Posterior vena cava (tissue), 2 donors: ENCODE data around the gene ZNF420. TPM values are rescaled to one million over a fixed set of nuclear protein-coding genes. Genes with fewer than 3 reads are reported as not detected.
A peak's percentile ranks its signal among the peaks of the same experiment; 100 is the strongest.
"Not testable (repeated sequence)": the region's sequence is repeated elsewhere in the genome, so short reads cannot be mapped to it uniquely, and the experiment has no call there.

Experiments used
- DNase-seq: peaks from one replicate; pipeline ENCODE4 v3.0.0-alpha.2; 2020; ENCODE audit warnings: low spot score
- intact Hi-C, 2 donors: fragments of 100-400 bp; cut with DNase I; formaldehyde crosslinking; loops; one replicate each; pipeline versions ENCODE4 v1.14.1 to v1.14.2; 2022 to 2023
- long read RNA-seq, 2 donors: library from polyadenylated mRNA; unstranded; transcript quantifications; one replicate each; pipeline ENCODE4 v2.0.0, GENCODE V29; 2020 to 2021
- total RNA-seq, 2 donors: library from RNA; stranded (reverse); fragmentation: NEBNext Ultra II Directional; extraction: Animal tissue kit (Norgen Biotek cat#: 25700); gene quantifications; one replicate each; pipeline ENCODE4 v1.2.1, GENCODE V29; 2021
- donor health status: DM: yes; HTN: yes; CAD: no.
- donor health status: DM: yes; HTN: yes; CAD: no.

Gene ZNF420
- total RNA-seq = 10 to 100 TPM in 1 of 2 donors, 1 to 10 TPM in 1; 7.9 to 12.4 TPM
- long read RNA-seq, donor 1, partial matches to known transcripts = 1 of 7 reads
- long read RNA-seq, donor 1, other reads (novel, unspliced or antisense) = 4 of 7 reads
- long read RNA-seq, donor 2, partial matches to known transcripts = 1 of 9 reads
- long read RNA-seq, donor 2, other reads (novel, unspliced or antisense) = 6 of 9 reads

DNA sequence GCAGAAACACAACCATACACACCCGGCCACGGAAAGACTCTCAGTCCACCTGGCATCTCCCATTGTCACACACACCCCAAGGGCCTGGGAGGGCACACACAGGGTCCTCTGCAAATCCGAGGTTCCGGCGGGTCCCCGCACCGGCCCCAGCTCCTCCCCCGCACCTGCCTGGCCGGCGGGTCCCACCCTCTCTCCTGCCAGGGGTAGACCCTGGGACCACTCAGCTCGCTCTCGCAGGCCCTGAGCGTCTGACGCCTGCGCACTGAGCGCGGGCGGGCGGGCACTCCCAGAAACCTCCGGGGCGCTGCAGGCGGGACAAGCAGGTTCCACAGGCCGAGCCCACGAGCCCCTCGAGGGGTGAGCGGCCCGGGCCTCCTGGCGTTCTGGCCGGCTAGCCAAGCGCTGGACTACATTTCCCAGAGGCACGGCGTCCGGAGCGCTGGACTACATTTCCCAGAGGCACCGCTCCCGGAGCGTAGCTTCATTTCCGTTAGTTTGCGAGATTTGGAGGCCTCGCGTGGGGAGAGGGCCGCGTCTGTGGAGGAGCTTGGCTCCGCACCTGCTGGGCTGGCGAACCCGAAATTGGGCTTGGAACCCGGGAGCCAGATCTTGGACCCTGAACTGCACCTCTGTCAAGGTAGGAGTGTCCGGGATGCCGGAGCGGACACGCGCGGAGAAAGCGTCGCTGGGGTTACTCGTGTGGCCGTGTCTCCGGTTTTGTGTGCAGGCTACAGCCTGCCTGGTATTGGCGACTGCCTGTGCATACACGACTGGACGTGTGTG, at the start of gene ZNF420:
TSS of gene ZNF420 (plus strand) at position 500 of the 783 bp plus-strand sequence. CDS start 10,686 bp downstream, outside the sequence.
- peak; percentile 98 for DNase-seq
- intact Hi-C loops = no loop called here

DNA sequence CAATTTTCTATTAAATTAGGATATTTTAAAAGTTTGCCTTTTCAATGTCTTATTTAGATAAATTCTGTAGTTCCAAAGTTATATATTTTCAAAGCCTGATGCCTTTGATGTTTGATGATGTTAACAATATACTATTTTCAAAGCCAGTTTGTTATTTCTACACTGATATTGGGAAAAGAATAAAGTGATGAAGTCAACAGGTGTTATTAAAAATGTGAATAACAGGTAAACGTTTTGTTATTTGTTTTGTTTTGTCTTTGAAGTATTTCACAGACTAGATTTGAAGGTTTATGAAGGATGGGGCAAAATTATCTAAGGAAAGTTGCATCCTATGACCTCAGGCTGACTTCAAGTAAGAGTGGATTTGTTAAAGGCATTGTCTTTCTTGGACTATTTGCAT, 33.1 kb upstream of the ZNF420 start:
- DNase-seq = no peak
- intact Hi-C loops = no loop called here

DNA sequence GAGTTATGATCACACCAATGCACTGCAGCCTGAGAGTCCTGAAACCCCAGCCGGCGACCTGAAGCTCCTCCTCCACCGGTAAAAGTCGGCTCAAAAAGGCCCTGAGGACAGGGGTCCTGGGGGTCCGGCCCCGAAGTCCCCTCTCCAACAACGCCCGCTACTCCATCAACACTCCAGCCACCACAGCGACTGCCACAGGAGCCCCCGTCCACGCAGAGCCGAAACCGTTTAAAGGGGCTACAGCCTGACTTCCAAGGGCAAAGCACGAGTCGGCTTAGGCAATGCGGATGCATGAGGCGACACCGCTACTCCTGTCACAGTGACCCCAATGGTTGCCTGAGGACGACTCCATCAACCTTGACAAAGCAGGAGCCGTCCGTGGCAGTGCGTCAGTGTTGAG, 22.9 kb upstream of the ZNF420 start:
- no peak for DNase-seq
- intact Hi-C loops = no loop called here

DNA sequence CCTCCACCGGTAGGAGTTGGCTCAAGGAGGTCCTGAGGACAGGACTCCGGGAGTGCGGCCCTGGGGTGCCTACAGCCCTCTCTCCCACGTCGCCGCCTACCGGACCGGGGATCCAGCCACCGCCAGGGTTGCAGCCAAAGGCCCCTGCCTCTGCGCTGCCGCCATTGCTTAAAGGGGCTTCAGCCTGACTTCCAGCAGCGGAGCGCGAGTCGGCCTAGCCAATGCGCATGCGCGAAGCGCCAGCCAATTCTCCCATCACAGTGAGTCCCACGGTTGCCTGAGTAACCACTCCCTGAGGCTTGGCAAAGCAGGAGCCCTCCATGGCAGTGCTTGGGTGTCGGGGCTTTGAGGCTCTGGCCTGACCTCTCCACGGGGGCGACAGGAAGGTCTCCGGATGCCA, 21.5 kb upstream of the ZNF420 start:
- intact Hi-C loops = no loop called here
- DNase-seq = no peak

DNA sequence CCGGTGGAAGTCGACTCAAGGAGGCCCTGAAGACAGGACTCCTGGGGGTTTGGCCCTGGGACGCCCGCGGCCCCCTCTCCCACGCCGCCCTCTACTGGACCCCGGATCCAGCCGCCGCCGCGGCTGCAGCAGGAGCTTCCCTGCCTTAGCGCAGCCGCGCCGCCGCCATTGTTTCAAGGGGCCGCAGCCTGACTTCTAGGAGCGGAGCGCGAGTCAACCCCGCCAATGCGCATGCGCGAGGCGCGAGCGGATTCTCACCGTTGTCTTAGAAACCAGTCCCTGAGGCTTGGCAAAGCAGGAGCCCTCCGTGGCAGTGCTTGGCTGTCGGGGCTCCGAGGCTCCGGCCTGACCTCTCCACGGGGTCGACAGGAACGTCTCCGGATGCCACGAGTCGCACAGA, 19.1 kb upstream of the ZNF420 start:
- intact Hi-C loops = no loop called here
- DNase-seq = no peak

DNA sequence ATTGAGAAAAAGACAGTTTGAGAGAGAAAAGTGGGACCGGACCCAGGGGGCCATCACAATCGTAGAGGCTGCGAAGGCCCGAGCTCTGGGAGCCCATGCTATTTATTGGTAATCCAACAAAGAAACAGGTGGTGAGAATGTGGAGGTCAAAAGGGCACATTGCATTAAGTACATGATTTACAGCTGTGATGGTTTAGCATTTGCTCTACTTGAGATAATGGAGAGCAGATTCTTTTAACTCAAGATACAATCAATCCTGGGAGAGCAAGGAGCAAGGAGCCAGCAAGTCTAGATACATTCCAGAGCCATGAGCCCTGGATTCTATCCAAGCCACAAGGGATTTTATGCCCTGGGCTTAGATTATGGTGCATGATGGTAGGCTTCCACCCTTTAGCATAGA, 13.3 kb upstream of the ZNF420 start:
- DNase-seq, intact Hi-C loops: not testable (repeated sequence)

DNA sequence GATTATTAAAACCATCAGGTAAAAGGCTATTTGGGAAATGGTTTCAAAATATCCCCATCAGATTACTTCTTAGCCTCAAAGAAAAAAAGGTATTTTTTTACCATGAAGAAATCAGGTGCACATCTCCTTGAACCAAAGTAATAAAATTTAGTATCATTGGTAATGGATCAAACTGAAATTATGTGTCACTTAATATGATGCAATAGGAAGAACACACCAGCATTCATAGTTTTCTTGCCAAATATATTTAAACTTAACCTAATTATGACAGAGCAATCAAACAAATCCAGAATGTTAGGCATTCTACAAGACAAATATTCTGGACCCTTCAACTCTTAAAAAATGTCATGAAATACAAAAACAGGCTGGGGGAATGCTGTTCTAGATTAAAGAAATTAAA, 4.1 kb upstream of the ZNF420 start:
- DNase-seq = no peak
- intact Hi-C loops = no loop called here

DNA sequence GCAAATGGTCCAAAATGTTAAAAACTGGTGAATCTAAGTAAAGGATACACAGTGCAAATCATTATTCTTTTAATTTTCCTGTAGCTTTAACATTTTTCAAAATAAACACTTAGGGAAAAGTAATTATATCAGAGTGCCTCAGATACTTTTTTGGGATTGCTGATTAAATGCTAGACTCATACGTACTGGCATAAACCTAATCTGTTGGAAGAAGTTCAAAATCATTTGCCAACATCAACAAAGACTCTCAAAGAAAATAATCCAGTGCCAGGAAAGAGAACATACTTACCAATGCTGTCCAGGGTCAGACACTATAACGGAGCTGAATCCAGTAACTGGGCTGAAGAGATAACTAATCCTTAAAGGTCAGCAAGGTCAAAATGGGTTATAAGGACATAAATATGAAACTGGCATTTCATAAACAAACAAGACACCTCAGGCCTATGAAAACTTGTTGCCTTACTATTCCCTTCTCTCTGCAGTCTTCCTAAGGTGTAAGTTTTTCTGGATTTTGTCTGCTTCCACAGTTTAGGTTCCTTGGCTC, 3.3 kb upstream of the ZNF420 start:
- intact Hi-C loops = no loop called here
- DNase-seq = no peak

DNA sequence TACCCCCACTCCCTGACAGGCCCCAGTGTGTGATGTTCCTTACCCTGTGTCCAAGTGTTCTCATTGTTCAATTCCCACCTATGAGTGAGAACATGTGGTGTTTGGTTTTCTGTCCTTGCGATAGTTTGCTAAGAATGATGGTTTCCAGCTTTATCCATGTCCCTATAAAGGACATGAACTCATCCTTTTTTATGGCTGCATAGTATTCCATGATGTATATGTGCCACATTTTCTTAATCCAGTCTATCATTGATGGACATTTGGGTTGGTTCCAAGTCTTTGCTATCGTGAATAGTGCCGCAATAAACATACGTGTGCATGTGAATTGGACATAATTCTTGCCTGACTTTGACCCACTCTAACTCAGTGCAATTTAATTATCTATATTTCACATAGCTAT, 1.7 kb upstream of the ZNF420 start:
- intact Hi-C loops, DNase-seq: not testable (repeated sequence)

DNA sequence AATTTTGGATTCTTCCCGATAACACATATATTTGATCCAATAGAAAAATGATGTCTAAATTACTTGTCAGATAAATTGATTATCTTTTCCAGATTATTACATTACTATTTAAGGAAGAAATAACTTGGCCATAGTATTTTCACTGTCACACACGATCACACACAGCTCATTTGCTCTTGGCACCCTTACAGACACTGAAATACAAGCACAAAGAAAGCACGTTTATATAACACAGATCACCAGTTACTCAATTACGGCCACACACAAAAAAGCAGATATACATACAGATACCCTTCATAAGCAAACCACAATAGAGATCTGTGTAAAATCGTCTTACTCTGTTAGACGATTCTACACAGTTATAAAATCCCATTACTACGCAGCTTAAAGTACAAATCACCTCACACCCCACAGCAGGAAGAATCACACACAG, 716 bp upstream of the ZNF420 start:
- intact Hi-C loops = no loop called here

DNA sequence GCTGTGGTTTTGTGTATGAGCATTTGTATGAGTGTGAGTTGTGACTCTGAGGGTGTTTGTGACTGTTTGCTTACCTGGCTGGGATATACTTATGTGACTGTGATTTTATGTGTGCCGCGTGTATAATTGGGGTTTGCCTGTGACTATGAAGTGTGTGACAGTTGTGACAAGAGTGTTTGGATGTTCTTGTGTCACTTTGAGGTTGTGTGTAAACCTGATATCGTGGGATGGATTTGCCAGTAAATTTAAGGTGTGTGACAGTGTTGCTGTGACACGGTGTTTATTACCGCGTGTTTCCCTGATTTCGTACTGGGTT, 442 bp downstream of the ZNF420 start:
- no peak for DNase-seq
- intact Hi-C loops = no loop called here

More for the DNA sequence above, 716 bp upstream of the ZNF420 start:
- no peak for DNase-seq

DNA sequence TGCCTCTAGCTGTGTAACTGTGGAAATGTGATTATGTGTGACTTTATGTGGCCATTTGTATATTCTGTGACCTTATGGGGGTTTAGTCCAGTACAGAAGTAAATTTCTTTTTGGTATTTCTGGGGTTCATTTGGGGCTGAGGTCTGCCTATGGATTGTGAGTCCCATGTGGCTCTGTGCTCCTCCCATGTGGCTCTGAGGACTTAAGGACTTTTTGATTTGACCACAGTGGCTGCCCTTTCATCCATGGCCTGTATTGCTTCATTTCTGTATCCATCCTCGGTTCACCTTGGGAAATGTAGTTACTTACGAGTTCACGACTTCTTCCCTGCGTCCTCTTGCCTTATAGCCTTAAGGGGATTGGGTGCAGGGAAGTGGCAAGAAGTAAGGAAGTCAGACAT, 1.0 kb downstream of the ZNF420 start:
- intact Hi-C loops = no loop called here
- no peak for DNase-seq

DNA sequence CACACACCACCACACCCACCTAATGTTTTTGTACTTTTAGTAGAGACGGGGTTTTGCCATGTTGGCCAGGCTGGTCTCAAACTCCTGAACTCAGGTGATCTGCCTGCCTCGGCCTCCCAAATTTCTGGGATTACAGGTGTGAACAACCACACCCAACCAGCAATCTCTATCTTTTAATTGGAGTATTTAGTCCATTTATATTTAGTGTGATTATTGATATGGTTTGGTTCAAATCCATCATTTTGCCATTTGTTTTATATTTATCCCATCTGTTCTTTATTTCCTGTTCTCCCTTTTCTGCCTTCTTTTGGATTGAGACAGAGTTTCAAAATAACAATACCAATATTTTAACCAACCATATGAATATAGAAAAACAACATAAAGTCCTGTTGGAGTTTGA, 4.1 kb downstream of the ZNF420 start:
- DNase-seq = no peak
- intact Hi-C loops = no loop called here

DNA sequence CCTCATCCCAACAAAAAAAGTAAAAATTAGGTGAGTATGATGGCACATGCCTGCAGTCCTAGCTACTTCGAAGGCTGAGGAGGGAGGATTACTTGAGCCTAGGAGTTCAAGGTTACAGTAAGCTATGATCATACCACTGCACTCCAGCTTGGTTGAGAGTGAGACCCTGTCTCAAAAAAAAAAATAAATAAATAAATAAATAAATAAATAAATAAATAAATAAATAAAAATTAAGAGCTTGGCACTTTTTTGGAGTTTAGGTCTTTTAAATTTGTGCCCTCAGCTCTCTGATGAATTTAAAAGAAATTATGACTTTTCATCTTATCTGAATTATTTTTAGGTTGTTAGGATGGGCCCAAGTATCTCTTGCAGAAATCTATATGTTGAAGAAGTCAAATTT, 8.9 kb downstream of the ZNF420 start:
- intact Hi-C loops = no loop called here
- no peak for DNase-seq

DNA sequence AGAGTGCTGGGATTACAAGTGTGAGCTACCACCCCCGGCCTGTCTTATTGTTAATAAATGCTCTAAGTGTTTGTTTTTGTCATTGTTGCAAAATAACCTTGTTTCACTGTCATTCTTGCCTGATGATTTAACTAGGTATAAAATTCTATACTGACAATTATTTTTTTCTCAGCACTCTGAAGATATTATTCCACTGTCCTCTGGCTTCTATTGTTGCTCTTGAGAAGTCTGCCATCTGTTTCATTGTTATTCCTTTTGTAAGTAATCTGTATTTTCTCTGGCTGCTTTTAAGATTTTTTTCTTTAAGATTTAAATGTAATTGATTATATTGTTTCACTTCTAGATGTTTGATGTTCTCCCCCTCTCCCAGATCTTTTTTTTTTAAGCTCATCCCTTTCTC, 17.6 kb downstream of the ZNF420 start:
- intact Hi-C loops = no loop called here

DNA sequence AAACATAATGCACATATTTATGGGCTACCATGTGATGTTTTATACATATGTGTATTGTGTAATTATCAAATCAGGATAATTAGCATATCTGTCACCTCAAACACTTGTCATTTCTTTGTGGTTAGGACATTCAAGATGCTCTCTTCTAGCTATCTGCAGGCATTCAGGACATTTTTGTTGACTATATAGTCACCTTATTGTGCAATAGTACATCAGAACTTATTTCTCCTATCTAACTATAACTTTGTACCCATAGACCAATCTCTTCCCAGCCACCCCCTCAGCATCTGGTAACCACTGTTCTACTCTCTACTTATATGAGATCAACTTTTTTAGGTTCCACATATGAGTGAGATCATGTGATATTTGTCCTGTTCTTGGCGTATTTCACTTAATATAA, 20.3 kb downstream of the ZNF420 start:
- intact Hi-C loops = no loop called here

More for the DNA sequence above, 17.6 kb downstream of the ZNF420 start:
- no peak for DNase-seq

DNA sequence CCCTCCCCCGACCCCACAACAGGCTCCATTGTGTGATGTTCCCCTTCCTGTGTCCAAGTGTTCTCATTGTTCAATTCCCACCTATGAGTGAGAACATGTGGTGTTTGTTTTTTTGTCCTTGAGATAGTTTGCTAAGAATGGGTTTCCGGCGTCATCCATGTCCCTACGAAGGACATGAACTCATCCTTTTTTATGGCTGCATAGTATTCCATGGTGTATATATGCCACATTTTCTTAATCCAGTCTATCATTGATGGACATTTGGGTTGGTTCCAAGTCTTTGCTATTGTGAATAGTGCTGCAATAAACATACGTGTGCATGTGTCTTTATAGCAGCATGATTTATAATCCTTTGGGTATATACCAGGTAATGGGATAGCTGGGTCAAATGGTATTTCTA, 25.9 kb downstream of the ZNF420 start:
- intact Hi-C loops, DNase-seq: not testable (repeated sequence)

More for the DNA sequence above, 20.3 kb downstream of the ZNF420 start:
- no peak for DNase-seq

DNA sequence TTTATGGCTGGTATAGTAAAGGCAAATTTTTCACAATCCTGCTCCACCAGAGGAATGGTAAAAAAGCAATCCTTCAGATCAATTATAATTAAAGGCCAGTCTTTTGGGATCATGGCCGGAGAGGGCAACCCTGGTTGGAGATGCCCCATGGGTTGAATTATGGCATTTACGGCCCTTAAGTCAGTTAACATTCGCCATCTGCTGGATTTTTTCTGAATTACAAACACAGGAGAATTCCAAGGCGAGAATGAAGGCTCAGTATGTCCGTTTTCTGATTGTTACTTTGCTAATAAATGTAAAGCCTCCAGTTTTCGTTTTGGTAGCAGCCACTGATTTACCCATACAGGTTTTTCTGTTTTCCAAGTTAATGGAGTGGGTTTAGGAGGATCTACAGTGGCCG, 33.5 kb downstream of the ZNF420 start:
- DNase-seq, intact Hi-C loops: not testable (repeated sequence)

DNA sequence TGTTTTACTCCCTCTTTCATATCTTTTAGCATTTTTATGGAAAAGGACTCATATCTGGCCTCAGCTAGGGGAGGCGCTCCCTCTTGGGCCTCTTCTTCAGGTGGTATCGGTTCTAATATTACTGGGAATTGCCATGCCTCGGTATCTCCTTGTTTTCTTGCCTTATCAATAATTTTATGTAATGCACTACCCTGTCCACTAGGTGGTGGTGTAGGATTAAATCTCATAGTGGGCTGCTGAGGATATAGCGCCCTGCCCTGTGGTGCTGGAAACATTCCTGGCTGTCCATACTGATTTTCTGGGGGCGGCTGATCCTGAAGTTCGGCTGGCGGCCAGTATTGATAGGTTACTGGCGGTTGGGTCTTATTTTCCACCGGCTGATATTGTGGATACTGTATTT, 35.8 kb downstream of the ZNF420 start:
- intact Hi-C loops = no loop called here
- no peak for DNase-seq

DNA sequence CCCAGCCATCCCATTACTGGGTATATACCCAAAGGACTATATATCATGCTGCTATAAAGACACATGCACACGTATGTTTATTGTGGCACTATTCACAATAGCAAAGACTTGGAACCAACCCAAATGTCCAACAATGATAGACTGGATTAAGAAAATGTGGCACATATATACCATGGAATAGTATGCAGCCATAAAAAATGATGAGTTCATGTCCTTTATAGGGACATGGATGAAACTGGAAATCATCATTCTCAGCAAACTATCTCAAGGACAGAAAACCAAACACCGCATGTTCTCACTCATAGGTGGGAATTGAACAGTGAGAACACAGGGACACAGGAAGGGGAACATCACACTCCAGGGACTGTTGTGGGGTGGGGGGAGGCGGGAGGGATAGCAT, 43.9 kb downstream of the ZNF420 start:
- DNase-seq, intact Hi-C loops: not testable (repeated sequence)
